Measurements from ENCODE around the gene CNST. TPM values are rescaled to one million over a fixed set of nuclear protein-coding genes. Genes with fewer than 3 reads are reported as not detected.
"Not testable (repeated sequence)": the region's sequence is repeated elsewhere in the genome, so short reads cannot be mapped to it uniquely, and the experiment has no call there.

The CNST gene
- total RNA-seq, 8 experiments from 2014 or later, result 11.6 to 56.4 (median 28.5) TPM

DNA sequence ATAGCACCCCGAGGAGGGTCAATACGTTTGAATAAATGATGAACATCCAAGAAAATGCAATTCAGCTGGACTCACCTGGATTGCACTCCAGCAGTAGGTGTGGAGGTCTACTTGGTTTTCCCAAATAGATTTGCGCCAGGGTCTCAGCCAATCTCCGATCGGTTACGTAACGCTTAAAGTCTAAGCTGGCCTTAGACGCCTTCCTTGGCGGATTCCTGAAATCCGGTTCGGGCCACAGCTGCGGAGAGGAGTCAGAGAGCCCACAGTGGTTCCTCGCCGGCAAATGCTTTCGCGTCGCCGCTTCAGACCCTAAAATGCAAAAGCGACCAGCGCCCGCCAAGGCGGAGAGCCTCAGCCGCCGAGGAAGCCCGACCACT is 517 bp upstream of the CNST start:
- peaks cover 17 to 21% of the 10 kb centered on the region in 2 donors for H3K4me1 ChIP-seq (replicated peaks in 1 of 2)
- peak overlapping the region; percentile 71 to 91 (median 80) for H3K4me3 ChIP-seq
- peak; percentile 8 to 33 (median 22) for ATAC-seq (replicated peaks in 6 of 8)
- H3K27ac ChIP-seq, result peak overlapping the region; percentile 70 to 90
- 0 to 1% (median 0%) methylated on average over 2 to 22 of the region's 25 CpGs; no CpG with 5 or more reads in 2 of the 10 experiments for WGBS, 10 experiments
- in situ Hi-C loops (cut with MboI; ENCODE audit: low pct_unique_long_range_greater_than_20kb in 2 of 9, low sequenced_read_pairs in 9 of 9, unreplicated experiment in 9 of 9), result no loop called here

DNA sequence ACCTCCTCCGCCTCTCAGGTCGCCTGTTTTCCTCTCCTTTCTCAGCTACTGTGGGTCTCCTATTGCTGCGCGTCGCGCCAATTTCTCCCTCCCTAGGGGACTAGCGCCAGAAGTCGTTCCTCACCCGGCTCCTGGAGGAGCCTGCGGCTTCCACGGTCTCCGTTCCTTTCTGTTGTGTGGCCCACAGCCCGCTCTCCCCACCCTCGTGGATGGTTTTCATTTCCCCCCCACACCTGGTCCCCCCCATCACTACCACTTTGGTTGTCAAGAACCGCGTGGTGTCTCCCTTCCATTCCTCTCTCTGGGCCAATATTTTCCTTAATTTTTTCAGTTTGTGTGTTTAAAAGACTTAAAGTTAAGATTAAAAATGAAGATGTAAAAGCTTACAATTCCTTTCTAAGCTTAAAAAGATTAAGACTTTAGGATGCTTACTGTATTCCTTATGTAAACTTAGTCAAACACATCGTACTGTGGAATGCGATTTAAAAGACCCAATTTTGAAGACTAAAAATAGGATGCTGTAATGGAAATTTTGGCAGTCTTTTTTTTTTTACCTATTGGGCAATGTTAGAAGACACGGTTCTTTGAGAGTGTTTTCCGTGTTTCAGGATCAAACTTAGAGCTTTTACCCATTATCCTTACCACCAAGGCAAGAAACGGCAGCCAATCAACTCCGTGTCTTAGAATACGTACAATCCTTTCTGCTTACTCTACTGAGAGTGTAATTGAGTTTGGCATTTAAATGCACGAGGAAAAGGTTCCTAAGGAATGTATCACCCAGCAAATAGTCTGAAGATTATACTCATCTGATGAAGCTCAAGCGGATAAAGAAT is 773 bp downstream of the CNST start:
- in situ Hi-C loops (cut with MboI; ENCODE audit: low pct_unique_long_range_greater_than_20kb in 2 of 9, low sequenced_read_pairs in 9 of 9, unreplicated experiment in 9 of 9), result no loop called here
- peaks cover 17 to 21% of the 10 kb centered on the region in 2 donors for H3K4me1 ChIP-seq (replicated peaks in 1 of 2)
- H3K27ac ChIP-seq, result peak overlapping the region; percentile 76 to 87
- peak in 1 of 8 experiments; percentile 3 for ATAC-seq (replicated peaks in 6 of 8)
- 0 to 11% (median 2%) methylated on average over 1 to 13 of the region's 25 CpGs; no CpG with 5 or more reads in 1 of the 10 experiments for WGBS, 10 experiments
- H3K4me3 ChIP-seq, result peak overlapping the region; percentile 71 to 91 (median 80)

DNA sequence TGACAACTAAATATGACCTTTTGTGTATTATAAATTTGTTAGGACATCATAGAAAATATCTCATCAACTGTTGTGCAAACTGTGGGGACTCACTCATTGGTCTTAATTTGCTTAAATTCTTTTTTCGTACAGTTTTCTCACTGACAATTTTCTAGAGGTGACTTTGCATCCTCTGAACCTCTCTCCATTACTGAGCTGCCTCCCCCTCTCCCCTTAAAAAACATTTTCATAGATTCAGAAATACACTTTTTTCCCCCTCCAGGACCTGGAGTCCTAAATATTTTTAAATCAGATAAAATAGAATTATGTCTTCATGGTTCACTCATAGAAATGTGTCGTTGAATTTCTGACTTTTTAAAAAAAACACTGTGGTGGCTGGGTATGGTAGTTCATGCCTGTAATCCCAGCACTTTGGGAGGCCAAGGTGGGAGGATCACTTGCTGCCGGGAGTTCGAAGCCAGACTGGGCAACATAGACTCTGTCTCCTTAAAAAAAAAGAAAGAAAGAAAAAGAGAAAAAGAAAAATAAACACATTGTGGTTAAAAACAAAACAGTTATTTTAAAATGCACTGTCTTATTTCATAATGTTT is 1.5 kb downstream of the CNST start:
- no peak for ATAC-seq (replicated peaks in 6 of 8)
- H3K27ac ChIP-seq, result no peak overlapping the region
- 10 to 92% (median 67%) methylated on average over 2 to 4 of the region's 4 CpGs for WGBS, 10 experiments
- H3K4me1 ChIP-seq (replicated peaks in 1 of 2), result peaks cover 17 to 21% of the 10 kb centered on the region in 2 donors
- in situ Hi-C loops (cut with MboI; ENCODE audit: low pct_unique_long_range_greater_than_20kb in 2 of 9, low sequenced_read_pairs in 9 of 9, unreplicated experiment in 9 of 9), result no loop called here
- H3K4me3 ChIP-seq, result peak overlapping the region; percentile 71 to 91 (median 80)

DNA sequence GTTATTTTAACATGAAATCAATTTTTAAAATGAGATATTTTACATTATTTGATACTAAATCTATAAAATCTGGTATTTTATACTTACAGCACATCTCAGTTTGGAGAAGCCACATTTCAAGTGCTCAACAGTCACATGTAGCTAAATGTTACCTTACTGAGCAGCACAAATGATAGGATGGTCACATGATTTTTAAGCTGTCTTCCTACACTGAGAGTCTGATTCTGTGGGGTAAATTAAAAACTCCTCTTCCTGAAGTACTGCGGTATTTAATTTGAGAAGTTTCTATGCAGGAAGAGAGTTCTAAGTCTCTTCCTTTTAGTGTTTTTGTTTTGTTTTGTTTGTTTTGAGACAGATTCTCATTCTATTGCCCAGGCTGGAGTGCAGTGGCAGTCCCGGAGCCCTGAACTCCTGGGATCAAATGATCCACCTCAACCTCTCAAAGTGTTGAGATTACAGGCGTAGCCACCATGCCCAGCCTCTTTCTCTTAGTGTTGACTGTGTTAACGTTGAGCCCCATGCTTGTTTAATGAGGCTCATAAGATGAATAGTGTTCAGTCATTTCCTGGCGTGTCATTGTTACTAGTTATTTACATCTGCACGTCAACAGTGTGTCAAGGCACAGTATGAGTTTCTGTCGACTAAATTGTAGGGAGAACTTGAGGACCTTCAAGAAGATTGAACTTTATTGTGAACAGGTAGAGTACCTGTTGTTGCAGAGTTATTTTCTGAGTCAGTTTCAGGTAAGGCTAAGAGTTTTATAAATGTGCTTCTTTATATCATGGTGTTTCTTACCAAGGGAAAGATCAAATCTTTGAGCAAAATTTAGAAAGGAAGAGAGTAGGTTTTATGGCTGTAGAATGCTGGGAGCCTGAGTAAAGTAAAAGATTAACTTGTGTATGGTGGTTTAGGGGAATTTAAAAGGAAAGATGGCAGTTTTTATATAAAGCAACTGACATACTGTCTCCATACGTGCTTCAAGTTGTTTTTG is 3.3 kb downstream of the CNST start:
- Histone ChIP-seq H3K27ac (no peak overlapping the region), H3K4me3 (no peak overlapping the region), H3K4me1 (replicated peaks in 1 of 2) (peaks cover 13 to 16% of the 10 kb centered on the region in 2 donors)
- 29 to 90% (median 70%) methylated on average over 2 to 8 of the region's 8 CpGs; no CpG with 5 or more reads in 1 of the 10 experiments for WGBS, 10 experiments
- ATAC-seq (replicated peaks in 6 of 8), result no peak
- in situ Hi-C loops (cut with MboI; ENCODE audit: low pct_unique_long_range_greater_than_20kb in 2 of 9, low sequenced_read_pairs in 9 of 9, unreplicated experiment in 9 of 9), result no loop called here

DNA sequence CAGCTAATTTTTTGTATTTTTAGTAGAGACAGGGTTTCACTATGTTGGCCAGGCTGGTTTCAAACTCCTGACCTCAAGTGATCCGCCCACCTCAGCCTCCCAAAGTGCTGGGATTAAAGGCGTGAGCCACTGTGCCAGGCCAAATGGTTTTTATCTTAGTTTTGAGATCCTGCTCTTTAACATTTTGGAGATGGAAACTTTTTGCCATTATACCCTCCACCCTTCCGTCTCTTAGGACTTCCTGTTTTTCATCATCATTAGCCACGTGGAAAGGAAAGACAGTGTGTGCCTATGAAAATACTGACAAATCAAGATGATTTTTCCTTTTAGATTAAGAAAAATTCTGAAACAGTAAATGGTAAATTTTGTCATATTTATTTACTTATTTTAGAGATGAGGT is 5.1 kb downstream of the CNST start:
- ATAC-seq (replicated peaks in 6 of 8); H3K4me1 ChIP-seq (replicated peaks in 1 of 2); H3K27ac ChIP-seq; H3K4me3 ChIP-seq; in situ Hi-C loops (cut with MboI; ENCODE audit: low pct_unique_long_range_greater_than_20kb in 2 of 9, low sequenced_read_pairs in 9 of 9, unreplicated experiment in 9 of 9): not testable (repeated sequence)
- 20 to 100% (median 96%) methylated on average over 1 to 4 of the region's 4 CpGs; no CpG with 5 or more reads in 2 of the 10 experiments for WGBS, 10 experiments

DNA sequence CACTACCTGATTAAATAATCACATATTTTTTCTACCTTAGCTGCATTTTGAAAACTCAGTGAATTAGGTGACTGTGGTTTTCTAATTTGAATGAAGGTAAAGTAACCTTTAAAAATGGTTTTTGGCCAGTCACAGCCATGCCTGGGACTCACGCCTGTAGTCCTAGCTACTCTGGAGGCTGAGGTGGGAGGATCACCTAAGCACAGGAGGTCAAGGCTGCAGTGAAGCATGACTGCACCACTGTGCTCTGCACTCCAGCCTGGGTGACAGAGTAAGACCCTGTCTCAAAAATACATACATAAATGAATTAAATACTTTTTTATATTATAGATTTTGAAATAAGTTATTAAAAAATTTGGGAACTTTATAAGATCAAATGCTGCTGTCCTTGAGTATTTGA is 5.7 kb downstream of the CNST start:
- no peak overlapping the region for H3K4me3 ChIP-seq
- peaks cover 5 to 9% of the 10 kb centered on the region in 2 donors for H3K4me1 ChIP-seq (replicated peaks in 1 of 2)
- ATAC-seq (replicated peaks in 6 of 8), result no peak
- 100% methylated on average over 1 of the region's 1 CpG; no CpG with 5 or more reads in 6 of the 10 experiments for WGBS, 10 experiments
- no peak overlapping the region for H3K27ac ChIP-seq
- in situ Hi-C loops (cut with MboI; ENCODE audit: low pct_unique_long_range_greater_than_20kb in 2 of 9, low sequenced_read_pairs in 9 of 9, unreplicated experiment in 9 of 9), result no loop called here

DNA sequence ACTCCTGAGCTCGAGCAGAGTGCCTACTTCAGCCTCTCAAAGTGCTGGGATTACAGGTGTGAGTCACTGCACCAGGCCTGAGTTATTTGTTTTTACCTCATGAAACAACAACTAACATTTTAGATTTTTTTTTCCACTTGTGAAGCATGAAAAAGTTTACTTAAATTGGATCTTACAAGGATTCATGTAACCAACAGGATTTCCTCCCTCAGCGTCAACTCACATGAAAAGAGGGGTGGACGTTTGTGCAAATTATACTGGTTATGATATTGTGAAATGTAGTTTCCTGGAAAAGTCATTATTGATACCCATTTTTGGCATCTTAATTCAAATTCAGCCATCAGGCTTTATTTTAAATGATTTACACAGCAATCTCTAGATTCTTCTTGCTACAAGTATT is 6.5 kb downstream of the CNST start:
- ATAC-seq (replicated peaks in 6 of 8), result no peak
- 63 to 100% (median 89%) methylated on average over 2 to 3 of the region's 3 CpGs; no CpG with 5 or more reads in 1 of the 10 experiments for WGBS, 10 experiments
- Histone ChIP-seq H3K27ac (no peak overlapping the region), H3K4me3 (no peak overlapping the region), H3K4me1 (replicated peaks in 1 of 2) (peaks cover 0 to 3% of the 10 kb centered on the region in 2 donors)
- in situ Hi-C loops (cut with MboI; ENCODE audit: low pct_unique_long_range_greater_than_20kb in 2 of 9, low sequenced_read_pairs in 9 of 9, unreplicated experiment in 9 of 9), result no loop called here

DNA sequence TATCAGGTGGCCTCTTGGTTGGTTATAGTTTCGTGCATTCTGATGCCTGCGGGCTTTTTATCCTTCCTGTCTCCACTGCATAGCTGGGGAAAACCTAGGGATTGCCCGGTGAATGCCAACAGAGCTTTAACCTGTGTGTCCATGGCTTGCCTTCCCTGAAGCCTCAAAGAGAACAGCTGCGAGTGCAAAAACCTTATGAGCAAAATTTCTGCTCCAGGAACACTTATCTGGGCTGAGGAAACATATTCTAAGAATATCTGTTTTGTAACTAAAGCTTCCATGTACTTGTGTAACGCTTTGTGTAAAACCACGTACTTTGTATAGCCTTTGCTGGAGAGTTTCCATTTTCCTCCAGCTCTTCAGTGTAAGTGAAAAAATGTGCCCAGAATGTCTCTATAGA is 7.2 kb downstream of the CNST start:
- no peak for ATAC-seq (replicated peaks in 6 of 8)
- no peak overlapping the region for H3K27ac ChIP-seq
- H3K4me3 ChIP-seq, result no peak overlapping the region
- 87 to 96% (median 93%) methylated on average over 2 to 6 of the region's 6 CpGs for WGBS, 10 experiments
- in situ Hi-C loops (cut with MboI; ENCODE audit: low pct_unique_long_range_greater_than_20kb in 2 of 9, low sequenced_read_pairs in 9 of 9, unreplicated experiment in 9 of 9), result no loop called here
- H3K4me1 ChIP-seq (replicated peaks in 1 of 2), result no peaks in the 10 kb centered on the region

DNA sequence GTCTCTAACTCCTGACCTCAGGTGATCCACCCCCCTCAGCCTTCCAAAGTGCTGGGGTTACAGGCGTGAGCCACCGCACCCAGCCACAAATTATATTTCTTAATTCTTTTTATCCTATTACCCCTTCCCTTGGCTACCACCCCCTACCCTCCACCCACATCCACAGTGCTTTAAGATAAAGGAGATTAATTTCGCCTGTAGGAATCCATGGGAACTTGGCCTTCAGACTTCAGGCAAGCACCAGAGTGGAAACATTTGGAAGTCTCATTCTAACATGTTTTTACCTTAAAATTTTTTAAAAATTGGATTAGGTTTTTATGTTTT is 10.4 kb downstream of the CNST start:
- Histone ChIP-seq H3K4me1 (replicated peaks in 1 of 2) (no peaks in the 10 kb centered on the region), H3K4me3 (no peak overlapping the region), H3K27ac (no peak overlapping the region)
- in situ Hi-C loops (cut with MboI; ENCODE audit: low pct_unique_long_range_greater_than_20kb in 2 of 9, low sequenced_read_pairs in 9 of 9, unreplicated experiment in 9 of 9), result loop anchor here in 1 of 9 experiments (25.0 kb wide), 1 partner anchor 89 kb away; no protein-coding TSS in a partner anchor
- WGBS, 10 experiments, result 80 to 100% (median 95%) methylated on average over 1 to 3 of the region's 3 CpGs; no CpG with 5 or more reads in 6 of the 10 experiments
- no peak for ATAC-seq (replicated peaks in 6 of 8)

DNA sequence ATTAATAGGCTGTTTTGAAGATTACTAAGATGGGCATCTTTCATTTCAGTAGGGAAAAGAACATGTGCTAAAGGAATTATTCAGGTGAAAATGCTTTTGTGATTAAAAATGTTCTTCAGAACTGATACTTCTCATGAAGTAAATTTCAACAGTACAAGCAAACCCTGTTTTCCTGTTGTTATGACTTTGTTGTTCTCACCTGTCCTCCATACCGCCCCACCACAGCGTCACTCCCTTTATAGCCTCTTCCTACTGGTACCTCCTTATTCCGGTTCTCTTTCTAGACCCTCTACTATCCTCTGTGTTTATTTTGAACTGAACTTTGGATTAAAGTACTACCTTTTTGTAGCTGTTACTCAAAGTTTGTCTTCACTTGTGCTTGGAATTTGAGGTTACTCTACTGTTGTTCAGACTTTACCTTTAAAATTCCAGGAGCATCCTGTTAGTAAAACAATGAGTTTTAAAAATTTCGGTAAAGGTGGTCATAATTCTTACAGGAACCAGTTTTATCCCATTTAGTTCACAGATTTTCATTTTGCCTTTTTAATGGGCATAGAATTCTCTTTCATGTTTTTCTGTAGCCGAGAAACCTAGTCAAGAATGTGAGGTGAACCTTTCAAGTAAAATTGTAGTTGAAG is 10.9 kb downstream of the CNST start:
- no peak for ATAC-seq (replicated peaks in 6 of 8)
- Histone ChIP-seq H3K4me3 (no peak overlapping the region), H3K4me1 (replicated peaks in 1 of 2) (peaks cover 1 to 3% of the 10 kb centered on the region in 2 donors), H3K27ac (no peak overlapping the region)
- in situ Hi-C loops (cut with MboI; ENCODE audit: low pct_unique_long_range_greater_than_20kb in 2 of 9, low sequenced_read_pairs in 9 of 9, unreplicated experiment in 9 of 9), result loop anchor here in 1 of 9 experiments (25.0 kb wide), 1 partner anchor 90 kb away; no protein-coding TSS in a partner anchor
- 82 to 100% (median 94%) methylated on average over 3 to 5 of the region's 5 CpGs for WGBS, 10 experiments

DNA sequence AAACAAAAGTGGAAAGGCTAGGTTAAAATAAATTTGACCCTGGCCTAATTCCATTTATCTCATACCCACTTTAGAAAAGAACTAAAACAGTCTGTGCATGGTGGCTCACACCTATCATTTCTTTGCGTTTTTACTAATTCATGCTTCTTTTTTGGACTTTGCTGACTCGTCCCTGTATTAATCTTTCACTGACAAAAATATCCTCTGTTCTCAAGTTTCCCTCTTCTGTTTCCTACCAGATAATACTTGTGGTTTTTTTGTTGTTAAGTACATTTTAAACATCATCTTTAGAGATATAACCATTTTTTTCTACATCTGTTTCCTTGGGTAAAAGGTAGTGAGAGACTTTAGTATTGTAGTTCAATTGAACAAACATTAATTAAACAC is 11.5 kb downstream of the CNST start:
- ATAC-seq (replicated peaks in 6 of 8), result no peak
- 45 to 100% (median 90%) methylated on average over 1 to 2 of the region's 2 CpGs for WGBS, 10 experiments
- in situ Hi-C loops (cut with MboI; ENCODE audit: low pct_unique_long_range_greater_than_20kb in 2 of 9, low sequenced_read_pairs in 9 of 9, unreplicated experiment in 9 of 9), result loop anchor here in 1 of 9 experiments (25.0 kb wide), 1 partner anchor 90 kb away; no protein-coding TSS in a partner anchor
- H3K27ac ChIP-seq, result no peak overlapping the region
- peaks cover 6 to 8% of the 10 kb centered on the region in 2 donors for H3K4me1 ChIP-seq (replicated peaks in 1 of 2)
- no peak overlapping the region for H3K4me3 ChIP-seq

DNA sequence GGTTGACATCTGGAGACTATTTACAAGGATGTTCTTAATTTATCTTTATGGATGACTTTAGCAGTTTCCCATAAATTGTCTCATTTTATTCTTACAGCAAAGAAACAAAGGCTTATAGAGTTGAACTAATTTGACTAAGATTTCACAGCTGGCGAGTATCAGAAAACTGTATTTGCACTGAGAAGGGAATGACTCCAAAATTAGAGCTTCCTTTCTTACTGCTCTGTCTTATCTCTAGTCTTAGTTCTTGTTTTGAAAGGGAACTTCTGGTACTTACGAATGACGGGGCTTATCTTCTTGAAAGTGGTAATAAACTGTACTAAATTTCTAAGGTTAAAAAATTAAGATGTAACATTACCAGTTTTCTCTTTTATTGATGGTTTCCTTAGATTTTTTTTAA is 13.6 kb downstream of the CNST start:
- Histone ChIP-seq H3K27ac (no peak overlapping the region), H3K4me1 (replicated peaks in 1 of 2) (peaks cover 18 to 25% of the 10 kb centered on the region in 2 donors), H3K4me3 (no peak overlapping the region)
- WGBS, 10 experiments, result 21 to 100% (median 95%) methylated on average over 2 to 3 of the region's 3 CpGs
- in situ Hi-C loops (cut with MboI; ENCODE audit: low pct_unique_long_range_greater_than_20kb in 2 of 9, low sequenced_read_pairs in 9 of 9, unreplicated experiment in 9 of 9), result loop anchor here in 1 of 9 experiments (25.0 kb wide), 1 partner anchor 93 kb away; no protein-coding TSS in a partner anchor
- ATAC-seq (replicated peaks in 6 of 8), result no peak
